GM23248 (cell line): ENCODE measurements around the gene L3MBTL4. TPM values are rescaled to one million over a fixed set of nuclear protein-coding genes. Genes with fewer than 3 reads are reported as not detected.

ENCODE experiments used
- DNase-seq: peaks from one replicate; pipeline ENCODE4 v3.0.0-alpha.2; 2015
- H2AFZ ChIP-seq: fragments of 200-600 bp; sonication (generic); 2 replicates; pipeline ENCODE4 v1.6.1; 2016; ENCODE audit warnings: antibody characterized with exemption
- H3F3A ChIP-seq: fragments of 200-600 bp; sonication (generic); 2 replicates; pipeline ENCODE4 v1.6.1; 2016; ENCODE audit warnings: mild to moderate bottlenecking, antibody characterized with exemption, mixed run types; ENCODE audit not compliant: insufficient read depth
- H3K27ac ChIP-seq: fragments of 200-600 bp; sonication (generic); 2 replicates; pipeline ENCODE4 v1.5.1; 2016; ENCODE audit warnings: mild to moderate bottlenecking
- H3K27me3 ChIP-seq: fragments of 200-600 bp; sonication (generic); replicated peaks from 2 replicates; pipeline ENCODE4 v1.6.1; 2016; ENCODE audit warnings: mild to moderate bottlenecking; ENCODE audit not compliant: insufficient read depth
- H3K36me3 ChIP-seq: fragments of 200-600 bp; sonication (generic); 2 replicates; pipeline ENCODE4 v1.6.1; 2016; ENCODE audit warnings: low read depth, mild to moderate bottlenecking
- H3K4me1 ChIP-seq: fragments of 200-600 bp; sonication (generic); 2 replicates; pipeline ENCODE4 v1.6.1; 2016; ENCODE audit warnings: mild to moderate bottlenecking; ENCODE audit not compliant: insufficient read depth
- H3K4me2 ChIP-seq: fragments of 200-600 bp; sonication (generic); one replicate; pipeline ENCODE4 v1.6.1; 2016; ENCODE audit warnings: mild to moderate bottlenecking; ENCODE audit not compliant: unreplicated experiment
- H3K4me3 ChIP-seq: fragments of 200-600 bp; sonication (generic); 2 replicates; pipeline ENCODE4 v1.5.1; 2016; ENCODE audit warnings: mild to moderate bottlenecking
- H3K79me2 ChIP-seq: fragments of 200-600 bp; sonication (generic); 2 replicates; pipeline ENCODE4 v1.6.1; 2016; ENCODE audit warnings: mild to moderate bottlenecking; ENCODE audit not compliant: insufficient read depth
- H3K9ac ChIP-seq: fragments of 200-600 bp; sonication (generic); 2 replicates; pipeline ENCODE4 v1.6.1; 2016; ENCODE audit warnings: mild to moderate bottlenecking
- H3K9me2 ChIP-seq: fragments of 200-600 bp; sonication (generic); 2 replicates; pipeline ENCODE4 v1.6.1; 2016; ENCODE audit warnings: mixed run types, mild to moderate bottlenecking, moderate library complexity; ENCODE audit not compliant: insufficient read depth
- H3K9me3 ChIP-seq: fragments of 200-600 bp; sonication (generic); one replicate; pipeline ENCODE4 v1.6.1; 2017; ENCODE audit warnings: low read depth
- H4K20me1 ChIP-seq: fragments of 200-600 bp; sonication (generic); 2 replicates; pipeline ENCODE4 v1.6.0; 2016; ENCODE audit not compliant: insufficient read depth
- EZH2 ChIP-seq: fragments of 200-600 bp; sonication (generic); IDR thresholded peaks from 2 replicates; pipeline ENCODE4 v1.6.1; 2018; ENCODE audit warnings: antibody characterized with exemption, mild to moderate bottlenecking; ENCODE audit not compliant: insufficient read depth, poor library complexity, severe bottlenecking
- EZH2phosphoT487 ChIP-seq: fragments of 200-600 bp; sonication (generic); IDR thresholded peaks from 2 replicates; pipeline ENCODE4 v1.6.1; 2018; ENCODE audit warnings: antibody characterized with exemption, moderate library complexity, mild to moderate bottlenecking, low read depth; ENCODE audit not compliant: insufficient read depth
- WGBS, 2 experiments: methylation state at CpG; one replicate each; pipeline ENCODE4 v1.1.6; 2015 to 2017; ENCODE audit warnings: low lambda C conversion rate in 2 of 2, low coverage in 1 of 2; ENCODE audit errors: missing lambda C conversion rate in 2 of 2; 5-methylcytosine and 5-hydroxymethylcytosine counted together
- in situ Hi-C: fragments of 300-500 bp; cut with MboI; formaldehyde crosslinking; loops from 2 replicates; pipeline ENCODE4 v1.15.0; 2020
- polyA plus RNA-seq: library from polyadenylated mRNA; unstranded; fragments of >200 nt; fragmentation: Nextera tagmentation; extraction: Ambion mirVana; gene quantifications from 2 replicates; pipeline ENCODE4 v1.2.1, GENCODE V29; 2016
- total RNA-seq: library from RNA; depleted of rRNA; stranded (reverse); fragments of >200 nt; shearing (Covaris generic); gene quantifications from 2 replicates; pipeline ENCODE4 v1.2.3, GENCODE V29; 2014

Gene L3MBTL4
- total and polyA plus RNA-seq, 2 experiments from 2014 or later: not detected

DNA sequence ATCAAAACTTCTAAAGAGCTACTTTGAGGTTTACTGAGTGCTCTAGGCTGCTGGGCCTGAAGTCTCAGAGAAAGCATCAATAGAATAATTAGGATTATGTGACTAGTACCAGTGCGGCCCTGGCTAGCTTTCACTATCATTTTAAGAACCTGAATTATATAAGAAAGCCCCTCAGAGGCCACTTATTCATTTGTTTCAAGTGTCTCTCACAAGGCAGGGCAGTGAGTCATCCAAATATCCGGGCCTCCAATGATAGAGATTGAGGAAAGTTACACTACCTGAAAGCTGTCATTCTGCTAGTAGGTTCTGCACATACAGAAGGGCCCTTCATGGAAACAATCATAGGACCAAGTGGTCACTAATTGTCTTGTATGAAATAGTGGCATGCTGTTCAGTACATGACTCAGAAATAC is 193.1 kb downstream of the L3MBTL4 start:
- Histone ChIP-seq H3K36me3 (no peaks in the 10 kb centered on the region), H3K27ac (no peak overlapping the region), H3K4me1 (no peaks in the 10 kb centered on the region), H3K4me3 (no peak overlapping the region), H3K9me3 (no peaks in the 10 kb centered on the region), H3F3A (no peaks in the 10 kb centered on the region), H3K9me2 (no peaks in the 10 kb centered on the region), H3K9ac (no peak overlapping the region), H3K27me3 (no peaks in the 10 kb centered on the region), H3K79me2 (no peaks in the 10 kb centered on the region), H2AFZ (no peak overlapping the region), H4K20me1 (no peaks in the 10 kb centered on the region), H3K4me2 (no peak overlapping the region)
- in situ Hi-C loops: no loop called here
- TF ChIP-seq EZH2: no peak
- TF ChIP-seq EZH2phosphoT487: no peak
- 50 to 60% methylated on average over 2 of the region's 2 CpGs for WGBS, 2 experiments
- DNase-seq: no peak

DNA sequence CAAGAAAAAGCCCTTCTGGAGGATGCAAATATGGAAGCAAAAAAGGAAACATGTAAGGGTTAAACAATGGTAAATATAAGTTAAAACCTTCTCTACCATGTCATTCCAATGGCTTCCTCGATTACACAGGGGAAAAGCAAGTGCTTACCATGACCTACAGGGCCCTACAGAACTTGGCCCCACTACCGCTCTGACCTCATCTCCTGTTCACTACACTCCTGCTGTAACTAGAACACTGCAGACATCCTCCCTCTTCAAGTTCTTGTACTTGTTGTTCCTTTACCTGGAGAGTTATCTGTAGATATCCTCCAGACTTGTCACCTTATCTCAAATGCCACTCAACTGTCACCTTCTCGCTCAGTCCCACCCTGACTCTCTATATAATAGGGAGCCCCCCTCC is 194.6 kb downstream of the L3MBTL4 start:
- Histone ChIP-seq H3K36me3 (no peaks in the 10 kb centered on the region), H3K9ac (no peak overlapping the region), H3K4me2 (no peak overlapping the region), H3K9me2 (no peaks in the 10 kb centered on the region), H3F3A (no peaks in the 10 kb centered on the region), H3K4me3 (no peak overlapping the region), H3K27ac (no peak overlapping the region), H3K79me2 (no peaks in the 10 kb centered on the region), H2AFZ (no peak overlapping the region), H3K27me3 (no peaks in the 10 kb centered on the region), H3K4me1 (no peaks in the 10 kb centered on the region), H4K20me1 (no peaks in the 10 kb centered on the region), H3K9me3 (no peaks in the 10 kb centered on the region)
- TF ChIP-seq EZH2phosphoT487 (no peak), EZH2 (no peak)
- WGBS, 2 experiments: 71 to 77% methylated on average over 3 of the region's 3 CpGs
- in situ Hi-C loops: no loop called here
- DNase-seq: no peak

DNA sequence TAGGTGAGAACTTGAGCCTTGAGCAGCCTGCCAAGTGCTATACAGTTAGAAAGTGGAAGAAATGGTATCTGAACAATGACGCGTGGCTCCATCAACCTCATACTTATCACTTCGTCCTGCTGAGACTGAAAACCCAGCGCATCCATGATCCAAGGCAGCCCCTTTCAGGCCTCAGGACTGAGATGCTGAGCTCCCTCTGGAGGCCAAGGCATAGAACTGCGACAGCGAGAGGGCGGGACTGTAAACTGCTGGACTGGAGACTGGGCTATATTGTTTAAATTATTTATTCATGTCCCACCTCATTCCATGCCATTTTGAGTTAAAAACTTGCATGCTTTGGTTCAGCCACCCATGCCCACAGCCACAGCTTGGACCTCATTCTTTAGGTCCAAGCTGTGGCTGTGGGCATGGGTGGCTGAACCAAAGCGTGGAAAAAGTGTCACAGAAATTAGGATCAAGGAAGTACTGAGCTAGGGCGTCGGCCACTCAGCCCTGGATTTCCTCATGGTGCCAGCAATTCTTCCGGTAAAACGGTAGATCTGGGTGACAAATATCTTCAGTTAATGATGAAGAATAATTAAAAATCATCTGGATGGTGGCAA is 195.5 kb downstream of the L3MBTL4 start:
- no peaks in the 10 kb centered on the region for H3K4me1 ChIP-seq
- H3K27ac ChIP-seq: no peak overlapping the region
- no peaks in the 10 kb centered on the region for H4K20me1 ChIP-seq
- TF ChIP-seq EZH2 (no peak), EZH2phosphoT487 (no peak)
- no peaks in the 10 kb centered on the region; the same call in 1 of the 2 replicates for H3K27me3 ChIP-seq
- WGBS, 2 experiments: 63 to 64% methylated on average over 12 of the region's 12 CpGs
- H3K9me2 ChIP-seq: no peaks in the 10 kb centered on the region
- no peak overlapping the region for H2AFZ ChIP-seq
- no peaks in the 10 kb centered on the region for H3K79me2 ChIP-seq
- H3K9me3 ChIP-seq: no peaks in the 10 kb centered on the region
- in situ Hi-C loops: loop anchor here (10.0 kb wide), 1 partner anchor 334 kb away; no protein-coding TSS in a partner anchor
- no peak overlapping the region for H3K9ac ChIP-seq
- H3K36me3 ChIP-seq: no peaks in the 10 kb centered on the region
- no peak overlapping the region for H3K4me3 ChIP-seq
- peak; percentile 72 for DNase-seq
- no peaks in the 10 kb centered on the region for H3F3A ChIP-seq
- H3K4me2 ChIP-seq: no peak overlapping the region

DNA sequence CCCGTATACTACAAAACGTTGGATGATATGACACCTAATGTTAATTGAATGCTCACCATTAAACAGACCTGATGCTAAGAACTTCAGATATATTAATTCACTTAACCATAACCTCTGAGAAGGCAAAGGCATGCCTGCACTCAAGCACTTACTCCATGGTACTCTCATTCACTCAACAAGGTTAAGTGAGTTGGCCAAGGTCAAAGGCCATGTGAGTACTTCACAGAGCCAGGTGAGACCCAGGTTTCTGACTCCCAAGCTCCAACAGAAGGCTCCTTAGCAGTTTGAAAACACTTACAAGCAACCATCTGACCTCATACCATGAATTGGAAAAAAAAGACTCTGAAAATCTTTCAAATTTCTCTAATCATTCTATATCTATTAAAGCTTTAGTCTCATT is 198.8 kb downstream of the L3MBTL4 start:
- Histone ChIP-seq H3K36me3 (no peaks in the 10 kb centered on the region), H3F3A (no peaks in the 10 kb centered on the region), H2AFZ (no peak overlapping the region), H3K79me2 (no peaks in the 10 kb centered on the region), H3K4me3 (no peak overlapping the region), H3K9me3 (no peaks in the 10 kb centered on the region), H3K4me2 (no peak overlapping the region), H3K27ac (no peak overlapping the region), H3K4me1 (no peaks in the 10 kb centered on the region), H3K9me2 (no peaks in the 10 kb centered on the region), H4K20me1 (no peaks in the 10 kb centered on the region), H3K27me3 (no peaks in the 10 kb centered on the region; the same call in 1 of the 2 replicates), H3K9ac (no peak overlapping the region)
- WGBS, 2 experiments: 85 to 88% methylated on average over 2 of the region's 2 CpGs
- TF ChIP-seq EZH2 (no peak), EZH2phosphoT487 (no peak)
- in situ Hi-C loops: loop anchor here (10.0 kb wide), 1 partner anchor 331 kb away; no protein-coding TSS in a partner anchor
- DNase-seq: no peak
